Lung (tissue), 12 donors: ENCODE data around the gene CPLANE2. TPM values are rescaled to one million over a fixed set of nuclear protein-coding genes. Genes with fewer than 3 reads are reported as not detected.
"Not testable (repeated sequence)": the region's sequence is repeated elsewhere in the genome, so short reads cannot be mapped to it uniquely, and the experiment has no call there.

ENCODE experiments used
- ATAC-seq: fragments of 200-7000 bp; cut with Tn5 transposase; one replicate; pipeline ENCODE4 v1.9.1; 2020; ENCODE audit warnings: moderate number of reproducible peaks; ENCODE audit not compliant: insufficient read depth, low FRiP score
- DNase-seq, 3 donors: peaks; one replicate each; pipeline ENCODE4 v3.0.0-alpha.2; 2013 to 2017
- H3K27ac ChIP-seq, 2 donors: one replicate each; pipeline ENCODE4 v1.5.1; 2013; ENCODE audit warnings: mild to moderate bottlenecking in 2 of 2, moderate library complexity in 2 of 2, control low read depth in 1 of 2, inconsistent platforms in 1 of 2, low read depth in 1 of 2, low read length in 1 of 2
- H3K27me3 ChIP-seq, 3 donors: one replicate each; pipeline ENCODE4 v1.5.1; 2013; ENCODE audit warnings: low read length in 2 of 3; ENCODE audit not compliant: control insufficient read depth in 3 of 3, insufficient read depth in 3 of 3
- H3K36me3 ChIP-seq, 4 donors: one replicate each; pipeline ENCODE4 v1.5.1; 2013; ENCODE audit warnings: low read length in 4 of 4, mild to moderate bottlenecking in 1 of 4, moderate library complexity in 1 of 4; ENCODE audit not compliant: control insufficient read depth in 4 of 4, insufficient read depth in 4 of 4
- H3K4me1 ChIP-seq, 5 donors: one replicate each; pipeline ENCODE4 v1.5.1; 2013; ENCODE audit warnings: low read length in 5 of 5, mild to moderate bottlenecking in 2 of 5, moderate library complexity in 1 of 5; ENCODE audit not compliant: control insufficient read depth in 5 of 5, insufficient read depth in 5 of 5
- H3K4me3 ChIP-seq: one replicate; pipeline ENCODE4 v1.5.1; 2013; ENCODE audit warnings: mild to moderate bottlenecking, control low read depth, moderate library complexity
- H3K9ac ChIP-seq, 2 donors: one replicate each; pipeline ENCODE4 v1.5.1; 2013; ENCODE audit warnings: low read length in 2 of 2, control low read depth in 1 of 2; ENCODE audit not compliant: insufficient read depth in 1 of 2
- H3K9me3 ChIP-seq, 4 donors: one replicate each; pipeline ENCODE4 v1.5.1; 2013; ENCODE audit warnings: low read length in 3 of 4, mild to moderate bottlenecking in 1 of 4, moderate library complexity in 1 of 4; ENCODE audit not compliant: control insufficient read depth in 4 of 4, insufficient read depth in 3 of 4
- WGBS, 2 donors: extraction: QIAGEN DNeasy Blood & Tissue Kit; methylation state at CpG; one replicate each; pipeline ENCODE4 v1.1.7; 2013; 5-methylcytosine and 5-hydroxymethylcytosine counted together
- polyA plus RNA-seq, 2 donors: library from polyadenylated mRNA; stranded (reverse); fragments of 200-250 nt; gene quantifications; one replicate each; pipeline ENCODE4 v1.2.1, GENCODE V29; 2013
- total RNA-seq, 2 donors: library from RNA; depleted of rRNA in 1 of 2; stranded (reverse); fragments of >200 nt in 1 of 2; gene quantifications; one replicate each; pipeline ENCODE4 v1.2.1, GENCODE V29; 2014 to 2021
- TF ChIP-seq, protein P1 (sequence below): IDR thresholded peaks from 2 replicates; pipeline ENCODE4 v1.5.1; 2012; ENCODE audit warnings: mild to moderate bottlenecking; ENCODE audit errors: control extremely low read depth, extremely low read depth
- donor health status: control.
- donor health status: control.
- donor health status: Bipolar disorder and iron deficiency.
- donor health status: healthy.
- donor health status: DM: yes; HTN: yes; CAD: no.

The CPLANE2 gene
- total and polyA plus RNA-seq, 4 donors: 4.5 to 13.7 (median 5.6) TPM

DNA sequence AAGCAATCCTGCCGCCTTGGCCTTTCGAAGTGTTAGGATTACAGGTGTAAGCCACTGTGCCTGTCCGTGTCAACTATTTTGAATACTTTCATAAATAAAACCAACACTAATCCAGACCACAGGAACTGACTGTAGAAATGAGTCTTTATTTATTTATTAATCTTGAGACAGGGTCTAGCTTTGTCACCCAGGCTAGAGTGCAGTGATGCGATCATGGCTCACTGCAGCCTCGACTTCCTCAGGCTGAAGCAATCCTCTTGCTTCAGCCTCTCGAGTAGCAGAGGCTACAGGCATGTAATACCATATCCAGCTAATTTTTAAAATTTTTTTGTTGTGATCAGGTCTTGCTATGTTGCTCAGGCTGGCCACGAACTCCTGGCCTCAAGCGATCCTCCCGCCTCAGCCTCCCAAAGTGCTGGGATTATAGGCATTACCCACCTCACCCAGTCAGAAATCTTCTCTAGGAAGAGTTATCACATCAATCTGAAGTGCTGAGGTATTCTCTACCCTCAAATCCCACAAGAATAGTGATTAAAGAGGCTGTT lies 21.7 kb upstream of the CPLANE2 start:
- no peak overlapping the region for H3K4me3 ChIP-seq
- TF ChIP-seq, protein P1, sequence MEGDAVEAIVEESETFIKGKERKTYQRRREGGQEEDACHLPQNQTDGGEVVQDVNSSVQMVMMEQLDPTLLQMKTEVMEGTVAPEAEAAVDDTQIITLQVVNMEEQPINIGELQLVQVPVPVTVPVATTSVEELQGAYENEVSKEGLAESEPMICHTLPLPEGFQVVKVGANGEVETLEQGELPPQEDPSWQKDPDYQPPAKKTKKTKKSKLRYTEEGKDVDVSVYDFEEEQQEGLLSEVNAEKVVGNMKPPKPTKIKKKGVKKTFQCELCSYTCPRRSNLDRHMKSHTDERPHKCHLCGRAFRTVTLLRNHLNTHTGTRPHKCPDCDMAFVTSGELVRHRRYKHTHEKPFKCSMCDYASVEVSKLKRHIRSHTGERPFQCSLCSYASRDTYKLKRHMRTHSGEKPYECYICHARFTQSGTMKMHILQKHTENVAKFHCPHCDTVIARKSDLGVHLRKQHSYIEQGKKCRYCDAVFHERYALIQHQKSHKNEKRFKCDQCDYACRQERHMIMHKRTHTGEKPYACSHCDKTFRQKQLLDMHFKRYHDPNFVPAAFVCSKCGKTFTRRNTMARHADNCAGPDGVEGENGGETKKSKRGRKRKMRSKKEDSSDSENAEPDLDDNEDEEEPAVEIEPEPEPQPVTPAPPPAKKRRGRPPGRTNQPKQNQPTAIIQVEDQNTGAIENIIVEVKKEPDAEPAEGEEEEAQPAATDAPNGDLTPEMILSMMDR: no peak
- no peak overlapping the region for H3K9ac ChIP-seq
- no peaks in the 10 kb centered on the region for H3K27me3 ChIP-seq
- no peak for DNase-seq
- 87 to 95% methylated on average over 9 of the region's 9 CpGs for WGBS, 2 donors
- H3K27ac ChIP-seq: no peak overlapping the region
- peaks cover 0 to 6% (median 0%) of the 10 kb centered on the region in 5 donors for H3K4me1 ChIP-seq
- peaks cover 6 to 18% (median 14%) of the 10 kb centered on the region in 4 donors for H3K36me3 ChIP-seq
- no peaks in the 10 kb centered on the region for H3K9me3 ChIP-seq
- no peak for ATAC-seq

DNA sequence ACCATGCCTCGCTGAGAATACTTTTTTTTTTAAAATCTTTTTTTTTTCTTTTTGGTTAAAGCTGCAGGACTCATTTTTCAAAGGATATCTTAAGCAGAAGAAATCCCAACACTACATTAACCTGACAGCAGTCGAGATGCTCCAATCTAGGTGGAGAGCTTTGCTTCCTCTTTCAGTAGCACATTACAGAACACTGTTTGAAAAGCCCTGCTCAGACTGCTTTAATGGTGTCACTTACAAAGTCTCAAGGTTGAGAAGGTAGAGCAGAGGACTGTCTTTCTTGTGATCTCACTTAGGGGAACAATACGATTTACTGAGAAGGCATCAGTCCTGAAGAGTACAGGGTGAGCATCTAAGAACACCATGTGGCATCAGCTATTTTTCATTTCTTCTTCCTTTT lies 21.0 kb upstream of the CPLANE2 start:
- DNase-seq: no peak
- no peak overlapping the region for H3K4me3 ChIP-seq
- no peak for ATAC-seq
- peaks cover 8 to 23% (median 14%) of the 10 kb centered on the region in 4 donors for H3K36me3 ChIP-seq
- peaks cover 0 to 6% (median 0%) of the 10 kb centered on the region in 5 donors for H3K4me1 ChIP-seq
- 92 to 93% methylated on average over 3 of the region's 3 CpGs for WGBS, 2 donors
- H3K9me3 ChIP-seq: no peaks in the 10 kb centered on the region
- TF ChIP-seq, protein P1: no peak
- no peak overlapping the region for H3K27ac ChIP-seq
- H3K27me3 ChIP-seq: no peaks in the 10 kb centered on the region
- H3K9ac ChIP-seq: no peak overlapping the region

DNA sequence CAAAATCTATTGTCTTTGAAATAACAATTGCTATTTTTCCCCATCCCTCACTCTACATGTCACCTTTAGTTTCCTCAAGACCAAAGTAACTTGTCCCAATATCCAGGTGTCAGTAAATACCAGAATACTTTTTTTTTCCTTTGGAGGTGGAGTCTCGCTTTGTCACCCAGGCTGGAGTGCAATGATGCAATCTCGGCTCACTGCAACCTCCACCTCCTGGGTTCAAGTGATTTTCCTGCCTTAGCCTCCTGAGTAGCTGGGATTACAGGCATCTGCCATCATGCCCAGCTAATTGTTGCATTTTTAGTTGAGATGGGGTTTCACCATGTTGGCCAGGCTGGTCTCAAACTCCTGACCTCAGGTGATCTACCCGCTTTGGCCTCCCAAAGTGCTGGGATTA lies 20.6 kb upstream of the CPLANE2 start:
- H3K9ac ChIP-seq, H3K4me1 ChIP-seq, DNase-seq, H3K27ac ChIP-seq, H3K9me3 ChIP-seq, ATAC-seq, H3K27me3 ChIP-seq, H3K4me3 ChIP-seq: not testable (repeated sequence)
- WGBS, 2 donors: 85 to 90% methylated on average over 3 of the region's 3 CpGs
- peaks cover 10 to 26% (median 14%) of the 10 kb centered on the region in 4 donors for H3K36me3 ChIP-seq

DNA sequence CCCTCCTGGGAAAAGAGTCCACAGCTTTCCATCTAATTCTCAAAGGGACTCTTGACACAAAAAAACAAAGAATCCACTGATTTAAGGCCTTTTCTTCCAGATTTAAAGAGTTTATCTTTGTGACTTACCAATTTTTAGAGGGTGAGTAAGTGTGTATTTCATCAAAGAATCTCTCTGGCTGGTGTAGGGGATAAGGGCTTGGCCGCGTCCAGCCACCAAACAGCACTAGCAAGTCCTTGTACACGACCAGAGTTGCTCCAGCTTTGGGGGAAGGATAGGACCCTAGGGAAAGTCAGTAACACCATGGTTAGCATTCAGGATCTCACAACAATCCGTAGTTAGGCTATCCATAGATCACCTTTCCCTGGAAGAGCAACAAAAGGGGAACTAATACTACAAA lies 19.5 kb upstream of the CPLANE2 start:
- H3K4me3 ChIP-seq: no peak overlapping the region
- H3K9me3 ChIP-seq: no peaks in the 10 kb centered on the region
- no peak for DNase-seq
- peaks cover 0 to 6% (median 0%) of the 10 kb centered on the region in 5 donors for H3K4me1 ChIP-seq
- H3K9ac ChIP-seq: no peak overlapping the region
- TF ChIP-seq, protein P1: no peak
- H3K36me3 ChIP-seq: peaks cover 15 to 29% (median 18%) of the 10 kb centered on the region in 4 donors
- H3K27ac ChIP-seq: no peak overlapping the region
- H3K27me3 ChIP-seq: no peaks in the 10 kb centered on the region
- no peak for ATAC-seq
- 84 to 97% methylated on average over 4 of the region's 4 CpGs for WGBS, 2 donors
